Activated gamma-delta T cell (primary cell): ENCODE data around the gene PLEKHG4.

ENCODE experiments used
- DNase-seq: peaks from one replicate; lab custom pipeline; 2025; lab: John Stamatoyannopoulos, UW

Gene PLEKHG4

DNA sequence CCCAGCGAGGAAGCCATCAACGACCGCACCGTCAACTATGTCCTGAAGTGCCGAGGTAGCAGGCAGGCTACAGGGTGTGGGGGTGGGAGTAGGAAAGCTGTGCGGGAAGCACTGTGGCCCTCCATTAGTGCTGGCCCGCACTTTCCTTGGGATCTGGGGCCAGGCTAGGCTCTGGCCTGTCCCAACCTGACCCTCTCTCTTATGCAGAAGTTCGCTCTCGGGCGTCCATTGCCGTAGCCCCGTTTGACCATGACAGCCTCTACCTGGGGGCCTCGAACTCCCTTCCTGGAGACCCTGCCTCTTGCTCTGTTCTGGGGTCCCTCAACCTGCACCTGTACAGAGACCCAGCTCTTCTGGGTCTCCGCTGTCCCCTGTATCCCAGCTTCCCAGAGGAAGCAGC, 8.6 kb downstream of the PLEKHG4 start:
- no peak for DNase-seq

DNA sequence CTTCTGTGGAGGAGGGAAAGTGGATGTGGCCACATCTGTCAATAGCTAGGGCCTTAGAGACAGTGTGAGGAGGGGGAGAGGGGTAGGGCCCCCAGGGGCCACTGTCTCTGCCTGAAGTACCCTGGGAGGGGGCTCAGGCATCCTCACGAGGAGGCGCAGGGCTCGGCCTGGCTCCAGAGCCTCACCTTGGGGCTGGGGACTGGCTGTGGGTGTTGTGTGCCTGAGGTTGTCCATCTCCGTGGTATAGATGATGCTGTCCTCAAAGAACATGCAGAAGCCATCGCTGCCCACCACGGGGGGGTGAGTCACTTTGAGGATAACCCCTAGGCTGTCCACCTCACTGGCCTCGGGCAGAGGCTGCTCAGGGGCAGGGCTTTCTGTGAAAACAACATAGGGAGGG, 12.1 kb downstream of the PLEKHG4 start:
- no peak for DNase-seq

DNA sequence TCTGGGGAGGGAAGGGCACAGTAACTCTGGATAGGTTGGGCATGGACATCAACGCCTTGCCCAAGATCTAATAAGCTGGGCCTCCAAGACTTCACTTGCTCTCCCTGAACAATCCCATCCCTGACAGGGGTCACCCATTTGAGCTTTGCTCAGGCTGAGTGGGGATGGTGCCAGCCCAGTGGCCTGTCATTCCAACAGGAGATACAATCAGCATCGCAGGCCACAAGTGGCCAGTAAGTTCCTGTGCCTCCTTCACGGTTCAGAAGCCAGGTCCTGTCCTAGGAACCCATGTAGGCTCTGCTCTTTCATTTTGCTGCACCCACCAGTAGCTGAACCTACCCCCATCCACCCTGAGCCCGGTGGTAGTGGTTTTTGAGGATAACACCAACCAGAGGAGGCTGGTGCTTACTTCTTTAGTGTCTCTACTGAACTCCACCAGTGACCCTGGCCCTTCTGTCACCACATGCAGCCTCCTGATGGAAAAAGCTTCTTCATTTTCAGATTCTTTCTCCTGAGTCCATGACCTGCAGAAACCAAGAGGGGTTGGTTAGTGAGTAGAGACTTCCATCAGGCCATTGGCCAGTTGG, 14.9 kb downstream of the PLEKHG4 start:
- no peak for DNase-seq

DNA sequence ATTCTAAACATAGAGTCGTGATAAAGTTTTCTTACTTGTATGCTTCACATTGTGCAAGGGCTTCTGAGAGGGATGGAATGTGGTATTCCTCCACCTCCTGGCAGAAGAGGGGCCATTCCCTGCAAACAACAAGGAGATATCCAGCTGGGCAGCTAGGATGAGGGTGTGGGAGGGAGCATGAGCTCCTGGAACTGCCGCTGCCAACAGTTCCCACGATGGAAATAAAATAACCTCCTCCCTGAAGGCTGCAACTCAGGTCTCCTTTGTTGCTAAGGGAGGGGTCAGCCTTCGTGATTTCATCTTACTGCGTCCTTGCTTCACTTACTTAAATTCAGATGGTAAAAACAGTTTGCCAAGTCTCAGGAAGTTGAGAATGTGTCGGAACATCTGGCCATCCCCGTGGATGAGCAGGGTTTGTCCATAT, 15.6 kb downstream of the PLEKHG4 start:
- no peak for DNase-seq

DNA sequence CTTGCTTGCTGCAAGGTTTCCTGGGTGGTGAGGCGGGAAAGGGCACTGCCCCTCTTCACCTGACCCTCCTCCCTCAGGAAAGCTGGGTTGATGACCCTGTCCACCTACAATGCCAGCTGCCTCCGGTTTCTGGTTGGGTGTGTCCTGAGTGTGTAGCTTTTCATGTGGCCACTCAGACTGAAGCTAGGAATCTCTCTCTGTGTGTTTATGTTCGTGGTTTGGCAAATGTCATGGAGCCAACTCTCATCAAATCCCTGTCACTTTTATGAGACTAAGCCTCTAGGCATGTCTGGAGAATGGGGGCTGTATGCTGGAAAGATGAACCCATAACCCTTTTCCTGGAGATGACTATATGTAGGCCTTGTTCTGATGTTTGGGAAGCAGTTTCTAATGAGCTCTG, 17.1 kb downstream of the PLEKHG4 start:
- no peak for DNase-seq

DNA sequence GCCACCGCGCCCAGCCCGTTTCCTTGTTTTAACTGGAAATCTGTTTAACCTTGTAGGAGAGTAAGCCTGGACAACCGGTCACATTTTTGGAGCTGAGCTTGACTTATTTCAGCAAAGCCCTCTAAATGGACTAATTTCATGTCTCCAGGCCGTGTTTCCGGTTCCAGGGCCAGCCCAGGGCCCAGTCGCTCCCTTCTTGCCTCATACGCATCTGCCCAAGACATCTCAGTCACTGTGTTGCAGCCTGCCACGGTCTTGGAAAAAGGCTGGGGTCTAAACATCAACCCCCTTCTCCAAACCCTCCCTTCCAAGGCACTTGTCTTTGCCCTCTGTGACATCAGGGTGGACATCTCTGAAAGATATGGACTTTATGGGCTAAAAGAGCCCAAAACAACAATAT, 18.9 kb downstream of the PLEKHG4 start:
- DNase-seq, result no peak

DNA sequence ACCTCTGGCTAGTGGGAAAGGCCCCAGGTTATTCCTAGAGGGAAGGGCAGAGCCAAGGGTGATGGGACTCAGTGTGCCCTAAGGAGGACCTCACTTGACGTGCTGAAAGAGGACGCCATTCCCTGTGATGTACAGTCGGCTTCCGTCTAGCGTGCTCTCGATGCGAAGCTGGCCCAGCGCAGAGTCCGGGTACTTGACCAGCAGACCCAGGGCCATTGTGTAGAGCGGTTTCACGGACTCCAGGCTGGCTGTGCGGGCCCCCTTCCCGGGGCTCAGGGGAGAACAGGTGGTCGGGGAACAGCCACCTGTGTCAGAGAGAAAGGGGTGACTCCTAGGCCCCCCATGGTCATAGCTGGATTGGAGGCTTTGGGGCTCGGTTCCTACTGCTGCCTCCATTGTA, 19.9 kb downstream of the PLEKHG4 start:
- no peak for DNase-seq

DNA sequence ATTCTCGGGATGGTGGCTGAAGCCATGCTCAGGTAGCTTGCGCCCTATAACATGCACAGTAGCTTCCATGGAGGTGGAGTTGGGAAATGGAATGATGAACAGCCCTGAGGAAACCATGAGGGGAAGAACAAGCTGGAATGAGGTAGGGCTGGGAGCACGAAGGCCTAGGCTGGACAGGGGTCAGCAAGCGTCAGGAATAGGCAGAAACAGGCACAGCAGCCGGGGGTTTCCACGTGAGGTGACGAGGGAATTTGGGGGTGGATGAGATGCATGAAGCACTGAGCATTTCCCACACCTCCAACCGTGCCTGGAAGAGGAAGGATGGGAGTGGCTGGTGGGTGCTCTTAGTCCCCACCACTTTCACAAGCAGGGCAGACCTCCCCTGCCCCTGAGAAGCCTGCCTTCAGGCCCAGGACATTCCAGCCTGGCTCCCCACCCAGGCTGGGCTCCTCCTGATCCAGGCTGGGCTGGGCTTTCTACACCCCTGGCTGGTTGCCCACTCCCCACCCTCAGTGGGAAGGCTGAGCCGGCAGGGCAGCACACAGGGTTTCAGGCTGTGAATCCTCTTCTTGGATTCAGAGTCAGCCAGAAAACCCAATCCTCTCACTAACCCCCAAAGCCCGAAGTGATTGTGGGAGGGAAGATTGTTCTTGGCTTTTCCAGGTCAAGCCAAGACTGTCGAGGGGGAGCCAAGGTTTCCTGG, 21.9 kb downstream of the PLEKHG4 start:
- no peak for DNase-seq

DNA sequence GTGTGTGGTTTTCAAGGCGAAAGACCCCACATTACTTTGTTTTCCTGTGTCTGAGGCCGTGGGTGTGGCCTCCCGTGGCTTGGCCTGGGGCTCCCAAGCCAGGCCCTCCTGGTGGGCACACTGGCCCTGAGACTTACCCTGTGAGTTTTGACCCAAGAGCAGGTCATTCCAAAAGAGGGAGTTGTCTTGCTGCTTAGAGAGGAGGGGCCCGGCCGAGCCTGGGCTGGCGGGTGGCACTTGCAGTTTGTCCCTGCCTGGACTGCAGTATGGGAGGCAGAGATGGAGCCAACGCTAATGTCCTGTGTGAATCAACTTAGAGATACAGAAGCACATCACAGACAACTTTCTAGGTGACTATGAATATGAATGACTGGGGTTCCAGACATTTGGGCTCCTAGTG, 22.7 kb downstream of the PLEKHG4 start:
- no peak for DNase-seq

DNA sequence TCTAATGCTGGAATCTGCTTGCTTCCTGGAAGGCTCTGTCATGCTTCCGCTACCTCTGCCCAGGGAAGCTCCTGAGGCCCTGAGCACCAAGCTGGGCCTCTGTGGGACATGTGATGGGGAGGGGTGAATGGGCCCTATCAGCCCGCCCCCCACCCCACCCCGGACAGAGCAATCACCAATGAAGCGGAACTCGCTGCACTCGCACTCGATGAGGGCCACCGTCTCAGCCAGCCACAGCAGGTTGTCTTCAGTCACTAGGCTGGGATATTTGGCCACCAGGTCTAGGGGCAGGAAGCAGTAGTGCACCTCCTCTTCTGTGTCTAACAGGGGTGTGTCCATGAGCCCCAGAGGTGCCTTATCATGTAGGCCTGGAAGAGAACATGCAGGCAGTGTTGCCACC, 23.6 kb downstream of the PLEKHG4 start:
- no peak for DNase-seq

DNA sequence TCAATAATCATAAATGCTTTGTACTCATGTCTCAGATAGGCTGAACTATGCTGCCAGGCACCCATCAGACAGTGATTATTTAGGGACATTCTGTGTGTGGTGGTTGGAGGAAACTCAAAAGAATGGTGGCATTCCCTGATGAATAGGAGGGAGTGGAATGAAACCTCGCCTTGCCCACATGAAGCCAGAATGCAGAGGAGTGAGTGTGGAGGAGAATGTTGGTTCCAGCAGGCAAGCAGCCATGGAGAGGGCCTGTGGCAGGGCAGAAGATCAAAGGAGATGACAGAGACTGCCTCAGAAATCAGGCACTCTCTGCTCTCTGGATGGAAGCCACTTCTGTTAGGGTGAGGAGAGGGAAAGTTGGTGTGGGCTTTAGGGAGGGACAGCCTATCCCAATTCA, 24.7 kb downstream of the PLEKHG4 start:
- no peak for DNase-seq

DNA sequence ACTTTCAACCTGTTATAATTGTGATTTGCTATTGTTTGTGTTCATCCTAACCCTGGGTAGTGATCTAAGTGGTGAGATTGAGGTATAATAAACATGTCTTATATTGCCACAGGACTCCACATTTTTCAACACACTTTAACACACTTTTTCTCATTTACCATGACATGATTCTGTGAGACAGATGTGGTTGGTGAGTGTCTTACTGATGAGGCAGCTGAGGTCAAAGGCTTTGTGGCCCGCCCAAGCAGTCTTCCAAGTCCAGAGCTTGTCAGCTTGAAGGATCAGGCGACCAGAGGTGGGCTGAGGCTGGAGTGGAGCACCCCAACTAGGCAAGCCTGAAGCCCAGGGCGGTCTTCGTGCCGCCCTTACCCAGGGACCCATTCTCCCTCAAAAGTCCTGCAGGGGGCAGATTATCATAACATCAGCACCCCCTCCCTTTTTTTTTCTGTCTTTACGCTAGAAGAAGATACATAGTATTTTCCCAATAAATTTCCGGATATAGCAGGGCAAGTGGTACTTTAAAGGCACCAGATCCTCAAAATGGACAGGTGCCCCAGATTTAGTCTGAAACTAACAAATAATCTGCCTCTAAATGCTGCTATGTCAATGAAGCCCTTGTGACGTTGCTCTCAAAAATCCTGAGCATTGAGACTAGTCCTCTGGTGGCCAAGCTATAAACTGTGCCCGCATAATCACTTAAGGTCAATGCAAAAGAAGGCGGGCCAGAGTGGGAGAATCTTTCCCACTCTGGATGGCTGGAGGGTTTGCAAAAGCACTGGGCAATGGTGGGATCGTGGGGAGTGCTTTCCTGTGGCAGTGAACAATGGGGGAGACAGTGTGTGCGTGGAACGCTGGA, 26.1 kb downstream of the PLEKHG4 start:
- DNase-seq, result no peak

DNA sequence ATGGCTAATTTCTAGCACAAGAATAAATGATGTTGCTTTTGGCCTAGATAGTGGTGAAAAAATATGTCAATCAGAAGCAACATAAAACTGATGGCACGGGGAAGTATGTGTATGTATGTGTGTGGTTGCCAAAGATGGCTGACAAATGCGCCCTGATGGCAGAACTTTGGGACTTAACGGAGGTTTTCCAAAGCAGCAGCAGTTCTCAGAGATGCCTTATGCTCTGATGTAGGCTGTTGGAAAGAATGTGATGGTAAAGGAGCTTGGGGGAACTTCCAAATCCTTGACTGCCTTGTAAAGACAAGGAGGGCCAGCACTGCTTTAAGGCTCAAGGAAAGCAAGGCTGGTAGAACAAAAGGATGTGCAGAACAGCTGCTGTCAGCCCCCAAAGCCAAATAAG, 31.2 kb downstream of the PLEKHG4 start:
- DNase-seq, result no peak

DNA sequence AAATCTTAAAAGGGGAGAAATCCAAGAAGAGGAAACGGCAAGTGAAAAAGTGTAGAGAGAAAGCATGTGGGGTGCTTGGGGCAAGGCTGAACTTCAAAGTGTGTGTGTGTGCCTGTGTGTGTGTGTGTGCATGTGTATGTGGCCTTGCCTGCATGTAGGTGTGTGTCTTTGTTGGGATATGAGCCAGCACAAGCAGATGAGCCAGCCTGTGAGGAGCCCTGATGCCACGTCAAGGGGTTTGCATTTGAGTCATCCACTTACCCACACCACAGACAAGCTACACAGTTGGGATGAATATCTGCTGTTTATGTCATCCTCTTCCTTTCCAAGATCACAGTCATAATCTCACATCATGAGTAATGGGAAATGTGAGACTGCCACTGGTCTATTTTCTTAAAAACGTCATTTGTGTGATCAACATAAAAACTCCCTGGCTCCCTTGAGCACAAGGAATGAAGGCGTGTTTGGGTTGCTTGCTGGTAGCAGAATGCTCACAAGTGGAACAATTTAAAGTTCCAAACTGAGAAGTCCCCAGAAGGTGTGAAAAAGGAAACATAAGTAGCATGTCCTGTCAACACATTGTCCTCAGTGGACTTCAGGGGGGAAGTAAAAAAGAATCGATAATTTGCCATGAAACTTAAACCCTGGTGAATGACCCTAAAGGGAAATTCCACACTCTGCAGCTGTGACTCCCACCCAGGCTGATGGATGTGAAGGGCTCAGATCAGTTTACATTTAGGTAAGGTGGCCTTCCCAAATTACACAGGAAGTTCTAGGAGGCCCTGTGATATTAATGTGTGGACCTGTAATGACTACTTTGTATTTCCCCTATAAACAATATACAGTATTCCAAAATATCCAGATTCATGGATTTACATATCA, 32.5 kb downstream of the PLEKHG4 start:
- DNase-seq, result no peak

DNA sequence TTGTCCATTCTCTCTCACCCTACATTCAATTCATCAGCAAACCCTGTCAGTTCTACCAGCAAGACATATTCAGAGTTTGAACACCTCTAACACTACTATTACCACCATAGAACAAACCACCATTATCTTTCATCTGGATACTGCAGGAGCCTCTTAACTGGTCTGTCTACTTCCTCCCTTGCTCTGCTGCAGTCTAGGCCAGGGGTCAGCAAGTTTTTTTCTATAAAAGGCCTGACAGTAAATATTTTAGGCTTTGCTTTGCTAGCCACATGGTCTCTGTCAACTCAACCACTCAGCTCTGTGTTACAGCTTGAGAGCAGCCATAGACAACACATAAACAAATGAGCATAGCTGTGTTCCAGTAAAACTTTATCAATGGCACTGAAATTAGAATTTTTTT, 33.4 kb downstream of the PLEKHG4 start:
- no peak for DNase-seq

DNA sequence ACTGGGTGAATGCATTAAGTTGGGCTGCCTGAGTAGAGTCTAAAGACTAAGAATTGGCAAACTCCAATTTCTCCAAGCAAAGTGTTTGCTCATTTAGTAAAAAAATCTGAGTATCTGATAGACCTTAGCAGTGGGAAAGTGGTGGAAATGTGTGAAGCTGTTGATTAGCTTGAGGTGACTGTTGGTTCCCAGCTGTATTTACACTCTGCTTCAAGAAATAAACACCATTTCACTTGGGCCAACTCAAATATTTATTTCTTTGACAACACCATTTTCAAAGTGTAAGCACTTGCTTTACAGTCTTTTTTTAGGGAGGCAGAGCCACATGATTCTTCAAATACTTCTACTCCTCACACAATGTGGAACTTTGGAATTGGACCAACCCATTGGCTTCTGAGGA, 38.5 kb downstream of the PLEKHG4 start:
- no peak for DNase-seq

DNA sequence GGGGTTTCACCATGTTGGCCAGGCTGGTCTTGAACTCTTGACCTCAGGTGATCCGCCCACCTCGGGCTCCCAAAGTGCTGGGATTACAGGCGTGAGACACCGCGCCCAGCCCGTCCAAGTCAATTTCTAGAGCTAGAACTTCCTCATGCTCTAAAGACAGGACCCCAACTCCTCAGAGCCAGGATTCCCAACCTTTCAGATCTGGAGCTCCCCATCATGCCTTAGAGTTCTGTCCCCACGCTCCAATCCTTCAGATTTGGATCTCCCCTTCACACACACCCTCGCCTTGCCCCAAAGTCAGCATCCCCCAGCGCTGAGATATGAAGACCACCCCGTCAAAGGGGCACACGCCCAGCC, 46.8 kb downstream of the PLEKHG4 start:
- no peak for DNase-seq

DNA sequence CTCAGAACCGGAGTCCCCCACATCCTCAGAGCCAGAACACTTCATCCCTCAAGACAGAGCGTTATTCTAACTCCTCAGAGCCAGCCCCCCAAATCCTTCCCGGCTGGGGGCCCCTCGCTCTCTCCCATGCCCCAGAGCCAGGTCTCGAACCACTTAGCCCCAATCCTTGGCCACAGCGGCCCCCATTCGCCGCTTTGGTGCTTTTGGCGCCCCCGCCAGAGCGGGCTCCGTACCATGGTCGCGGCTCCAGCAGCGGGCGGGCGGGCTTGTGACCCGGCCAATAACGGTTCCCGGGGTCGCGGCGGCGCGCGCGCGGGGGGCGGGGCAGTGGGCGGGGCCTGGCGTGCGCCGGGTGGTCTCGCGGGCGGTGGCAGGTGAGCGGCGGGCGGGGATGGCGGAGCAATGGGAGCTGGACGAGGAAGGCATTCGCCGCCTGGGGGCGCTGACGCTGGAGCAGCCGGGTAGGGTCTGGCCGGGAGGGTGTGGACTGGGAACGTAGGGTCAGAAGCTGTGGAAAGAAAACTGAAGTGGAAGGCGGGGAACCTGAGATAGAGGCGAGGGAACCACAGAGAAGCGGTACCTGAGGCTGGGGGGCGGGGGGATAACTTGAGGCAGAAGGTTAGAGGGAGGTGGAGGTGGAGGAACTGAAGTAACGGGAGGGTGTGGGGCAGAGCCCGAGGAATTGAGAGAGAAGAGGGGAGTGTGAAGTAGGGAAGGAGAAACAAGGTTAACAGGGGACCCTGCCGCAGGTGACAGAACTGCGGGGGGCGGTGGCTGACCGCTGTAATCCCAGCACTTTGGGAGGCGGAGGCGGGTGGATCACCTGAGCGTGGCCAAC, 47.4 kb downstream of the PLEKHG4 start, which contains the start of the genes KCTD19 and LRRC36:
Gene KCTD19 (minus strand): TSS at position 270 of the 838 bp plus-strand sequence. CDS start 34 bp downstream, at position 236.
Gene LRRC36 (plus strand): TSS at position 344 of the 838 bp plus-strand sequence. CDS start 48 bp downstream, at position 392.
- peak; percentile 52 for DNase-seq

DNA sequence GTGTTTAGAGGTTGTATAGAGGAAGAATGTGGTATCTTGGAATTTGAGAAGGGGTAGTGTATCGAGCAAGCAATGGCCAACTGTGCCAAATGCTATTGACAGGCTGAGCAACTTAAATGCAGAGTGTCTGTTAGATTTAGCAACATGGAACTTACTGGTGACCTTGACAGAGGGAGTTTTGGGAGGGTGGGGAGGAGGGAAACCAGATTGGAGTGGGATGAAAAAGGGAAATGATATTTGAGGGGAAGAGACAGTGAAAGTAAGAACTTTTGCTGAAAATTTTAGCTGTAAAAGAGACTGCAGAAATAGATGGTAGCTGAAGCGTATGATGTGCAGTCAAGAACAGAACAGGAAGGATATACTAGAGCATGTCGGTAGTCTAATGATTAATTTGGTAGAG, 48.4 kb downstream of the PLEKHG4 start:
- DNase-seq, result no peak

DNA sequence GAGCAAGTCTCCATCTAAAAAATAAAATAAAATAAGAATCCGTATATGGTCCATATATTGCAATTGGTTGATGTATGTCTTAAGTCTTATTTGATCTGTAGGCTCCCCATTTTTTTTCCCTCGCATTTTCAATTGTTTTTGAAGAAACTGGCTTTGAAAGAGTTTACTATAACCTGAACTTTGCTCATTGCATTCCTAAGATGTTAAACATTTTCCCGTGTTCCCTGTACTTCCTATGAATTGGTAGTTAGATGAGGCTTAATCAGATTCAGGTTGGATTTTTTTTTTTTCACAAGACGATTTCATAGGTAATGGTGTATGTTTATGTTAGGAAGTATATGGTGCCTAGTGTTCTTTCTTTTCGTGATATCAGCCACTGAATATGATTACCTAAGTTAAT, 50.6 kb downstream of the PLEKHG4 start:
- DNase-seq, result no peak

DNA sequence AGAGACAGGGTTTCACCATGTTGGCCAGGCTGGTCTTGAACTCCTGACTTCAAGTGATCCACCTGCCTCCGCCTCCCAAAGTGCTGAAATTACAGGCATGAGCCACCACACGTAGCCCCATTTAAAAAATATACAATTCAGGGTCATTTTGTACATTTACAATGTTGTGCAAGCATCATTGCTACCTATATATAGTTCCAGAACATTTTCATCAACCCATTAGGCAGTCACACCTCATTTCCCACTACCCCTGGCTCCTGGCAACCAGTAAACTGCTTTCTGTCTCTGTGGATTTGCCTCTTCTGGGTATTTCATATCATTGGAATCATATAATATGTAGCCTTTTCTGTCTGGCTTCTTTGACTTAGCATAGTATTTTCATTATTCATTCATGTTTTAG, 54.0 kb downstream of the PLEKHG4 start:
- no peak for DNase-seq
